GM12878 (cell line): Measurements from ENCODE around the gene SERPINA9. TPM values are rescaled to one million over a fixed set of nuclear protein-coding genes. Genes with fewer than 3 reads are reported as not detected.

Experiments used
- ATAC-seq: fragments of 200-7000 bp; cut with Tn5 transposase; 3 replicates; pipeline ENCODE4 v1.9.1; 2020; ENCODE audit warnings: mild to moderate bottlenecking, moderate library complexity
- BruUV-seq: library from RNA; stranded (reverse); fragments of 400-500 nt; replicated peaks from 2 replicates; lab custom pipeline; 2021; lab: Mats Ljungman, UMichigan
- CTCF ChIA-PET: fragments of 300-600 bp; sonication (Branson Sonifier 250); formaldehyde crosslinking; extraction: SDS; loops from one replicate; lab custom pipeline; 2021; ENCODE audit warnings: inconsistent platforms; lab: Yijun Ruan, JAX
- POLR2A ChIA-PET: fragments of 350-600 bp; formaldehyde crosslinking; extraction: SDS; loops from one replicate; lab custom pipeline; 2021; ENCODE audit warnings: inconsistent platforms; lab: Charles Lee
- RAD21 ChIA-PET: fragments of 300-600 bp; sonication (Branson Sonifier 250); formaldehyde crosslinking; loops from one replicate; lab custom pipeline; 2023; ENCODE audit warnings: antibody characterized with exemption; ENCODE audit not compliant: unreplicated experiment; lab: Charles Lee
- SMC1A ChIA-PET: fragments of 300-600 bp; sonication (Branson Sonifier 250); formaldehyde crosslinking; loops from one replicate; lab custom pipeline; 2023; ENCODE audit not compliant: unreplicated experiment, uncharacterized antibody; lab: Charles Lee
- DNase-seq: peaks from one replicate; pipeline ENCODE4 v3.0.0-alpha.2; 2011; ENCODE audit warnings: low read depth, low spot score
- FAIRE-seq: peaks from 3 replicates; lab custom pipeline; 2011; peaks lifted over from hg19 to GRCh38; lab: Jason Lieb, UNC
- H2AFZ ChIP-seq: 2 replicates; pipeline ENCODE4 v1.6.0; 2011; ENCODE audit warnings: low read depth, low read length, control low read depth; ENCODE audit not compliant: control insufficient read depth
- H3K27ac ChIP-seq: 2 replicates; pipeline ENCODE4 v1.5.1; 2011; ENCODE audit warnings: control low read depth; ENCODE audit not compliant: control insufficient read depth, insufficient read depth
- H3K27me3 ChIP-seq, 2 experiments: replicated peaks in 1 of 2; 2 replicates each; pipeline versions ENCODE4 v1.6.0 to v1.6.1; 2011; ENCODE audit warnings: low read length in 1 of 2; ENCODE audit not compliant: control insufficient read depth in 2 of 2, insufficient read depth in 2 of 2
- H3K36me3 ChIP-seq, 2 experiments: 2 replicates each; pipeline ENCODE4 v1.5.1; 2011; ENCODE audit warnings: low read length in 1 of 2; ENCODE audit not compliant: control insufficient read depth in 2 of 2, insufficient read depth in 2 of 2
- H3K4me1 ChIP-seq: 2 replicates; pipeline ENCODE4 v1.6.1; 2011; ENCODE audit warnings: mild to moderate bottlenecking, low read length, moderate library complexity, mixed read lengths; ENCODE audit not compliant: control insufficient read depth, insufficient read depth
- H3K4me2 ChIP-seq: 2 replicates; pipeline ENCODE4 v1.6.0; 2011; ENCODE audit warnings: control low read depth; ENCODE audit not compliant: control insufficient read depth, insufficient read depth
- H3K4me3 ChIP-seq: fragments of 200-600 bp; sonication (generic); 2 replicates; pipeline ENCODE4 v1.5.1; 2016
- H3K79me2 ChIP-seq: 2 replicates; pipeline ENCODE4 v1.6.0; 2011; ENCODE audit warnings: low read length; ENCODE audit not compliant: control insufficient read depth, insufficient read depth
- H3K9ac ChIP-seq: 2 replicates; pipeline ENCODE4 v1.8.0; 2011; ENCODE audit warnings: low read length, control low read depth, mixed read lengths; ENCODE audit not compliant: control insufficient read depth, insufficient read depth
- H3K9me3 ChIP-seq: replicated peaks from 3 replicates; pipeline ENCODE4 v1.5.1; 2011; ENCODE audit warnings: mild to moderate bottlenecking, low read length; ENCODE audit not compliant: control insufficient read depth, insufficient read depth
- H4K20me1 ChIP-seq: 2 replicates; pipeline ENCODE4 v1.6.0; 2011; ENCODE audit not compliant: control insufficient read depth, insufficient read depth
- CBX5 ChIP-seq: sonication (generic); IDR thresholded peaks from 2 replicates; pipeline ENCODE4 v1.6.1; 2016; ENCODE audit warnings: low read depth, moderate library complexity, mild to moderate bottlenecking, inconsistent platforms
- CREM ChIP-seq: IDR thresholded peaks from 2 replicates; pipeline ENCODE4 v1.6.1; 2014; ENCODE audit warnings: antibody characterized with exemption, low read depth
- NKRF ChIP-seq: fragments of 450-650 bp; conservative IDR thresholded peaks from 2 replicates; pipeline ENCODE4 v1.6.1; 2017; ENCODE audit warnings: mild to moderate bottlenecking, moderate library complexity
- POLR2AphosphoS5 ChIP-seq: IDR thresholded peaks from 2 replicates; pipeline ENCODE4 v1.6.1; 2011; ENCODE audit warnings: mild to moderate bottlenecking, low read length, inconsistent platforms
- RAD51 ChIP-seq: fragments of 450-650 bp; IDR thresholded peaks from 2 replicates; pipeline ENCODE4 v1.6.1; 2016; ENCODE audit warnings: moderate library complexity, mild to moderate bottlenecking, inconsistent platforms
- TBL1XR1 ChIP-seq: IDR thresholded peaks from 2 replicates; pipeline ENCODE4 v1.6.1; 2012; ENCODE audit warnings: low read depth, low read length, improper control_type of control experiment
- WGBS: methylation state at CpG from one replicate; pipeline ENCODE4 v1.1.6; 2016; ENCODE audit warnings: low lambda C conversion rate; ENCODE audit not compliant: insufficient replicate concordance, insufficient coverage; ENCODE audit errors: missing lambda C conversion rate; 5-methylcytosine and 5-hydroxymethylcytosine counted together
- in situ Hi-C: fragments of 300-500 bp; cut with MboI; formaldehyde crosslinking; loops from 9 replicates; pipeline ENCODE4 v1.14.3; 2018; ENCODE audit warnings: mixed read lengths
- intact Hi-C: fragments of 100-400 bp; cut with micrococcal nuclease; formaldehyde crosslinking; loops from one replicate; pipeline ENCODE4 v1.14.2; 2022; ENCODE audit not compliant: unreplicated experiment
- polyA plus RNA-seq, 11 experiments: library from polyadenylated mRNA; depleted of rRNA in 4 of 11; unstranded in 6 of 11; stranded (reverse) in 5 of 11; fragments of >200 nt; fragmentation: Nextera tagmentation in 4 of 11; fragmentation: Illumina TruSeq in 1 of 11; extraction: Ambion mirVana in 4 of 11; extraction: Trizol in 1 of 11; gene quantifications; 1 replicate in 1 of 11; 2 replicates in 10 of 11; pipeline versions ENCODE4 v1.2.1 to v1.2.3, GENCODE V29; 2011 to 2016; ENCODE audit warnings: inconsistent platforms in 2 of 11, missing spikeins in 2 of 11, low read depth in 1 of 11
- total RNA-seq, 4 experiments: library from RNA; depleted of rRNA in 3 of 4; stranded (reverse); fragments of >200 nt in 3 of 4; fragmentation: Illumina TruSeq in 1 of 4; extraction: Trizol in 1 of 4; gene quantifications; 2 replicates each; pipeline versions ENCODE4 v1.2.1 to v1.2.3, GENCODE V29; 2013 to 2021

The SERPINA9 gene
- total and polyA plus RNA-seq, 10 of the 15 experiments (the other 5 are each of a cell fraction or from before 2014, with no cell fraction given), result 0.05 TPM; not detected in 9

DNA sequence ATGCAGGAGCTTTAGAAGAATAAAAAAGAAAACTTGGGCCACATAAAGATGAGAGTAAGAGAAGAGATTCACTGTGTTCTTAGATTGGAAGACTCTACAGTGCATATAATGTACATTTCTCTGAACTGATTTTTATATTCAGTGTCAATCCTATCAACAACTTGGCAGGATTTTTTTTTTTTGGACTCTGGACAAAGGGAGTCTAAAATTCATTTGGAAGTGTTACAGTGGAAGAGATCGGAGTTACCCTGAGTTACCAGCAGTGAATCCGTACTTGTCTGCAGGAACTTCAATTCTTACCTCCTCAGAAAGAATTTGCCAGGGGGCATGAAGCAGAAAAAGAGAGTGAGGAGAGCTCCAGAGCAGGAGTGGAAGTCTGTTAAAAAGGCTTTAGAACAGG, 47.4 kb downstream of the SERPINA9 start:
- Histone ChIP-seq H3K9me3 (no peaks in the 10 kb centered on the region; the same call in 1 of the 3 replicates), H4K20me1 (no peaks in the 10 kb centered on the region)
- FAIRE-seq, result no peak
- no peak for TF ChIP-seq CREM
- no peak for TF ChIP-seq NKRF
- no peak for TF ChIP-seq POLR2AphosphoS5
- no peak for TF ChIP-seq CBX5
- no peak for TF ChIP-seq RAD51
- no peak for TF ChIP-seq TBL1XR1
- TF ChIP-seq, all 136 proteins: peak for 0
- BruUV-seq, result no TSS peak
- H3K4me1 ChIP-seq, result no peaks in the 10 kb centered on the region
- ChIA-PET CTCF (interaction anchor here (1.0 to 1.7 kb wide), 2 partner anchors 58 to 67 kb away, joined by 3 to 6 read pairs; no protein-coding TSS in a partner anchor), RAD21 (no interaction called here), POLR2A (no interaction called here), SMC1A (interaction anchor here (1.5 kb wide), 1 partner anchor 120 kb away, joined by 3 read pairs; no protein-coding TSS in a partner anchor)
- ATAC-seq (no peak), DNase-seq (no peak)
- H3K4me3 ChIP-seq, result no peak overlapping the region
- in situ Hi-C loops (no loop called here), intact Hi-C loops (no loop called here)
- no peak overlapping the region for H3K27ac ChIP-seq
- no peak overlapping the region for H2AFZ ChIP-seq
- H3K9ac ChIP-seq, result no peak overlapping the region
- no peak overlapping the region for H3K4me2 ChIP-seq
- peaks cover 0 to 1% of the 10 kb centered on the region in 2 experiments; a peak in 3 of 4 replicates for H3K27me3 ChIP-seq
- H3K79me2 ChIP-seq, result no peaks in the 10 kb centered on the region
- no peaks in the 10 kb centered on the region for H3K36me3 ChIP-seq
- WGBS, result 39% methylated on average over 2 of the region's 2 CpGs
